HG03175 (cell line): ENCODE results near the gene COPZ2.
"Not testable (repeated sequence)": the region's sequence is repeated elsewhere in the genome, so short reads cannot be mapped to it uniquely, and the experiment has no call there.

Source experiments
- ATAC-seq: cut with Tn5 transposase; IDR thresholded peaks from one replicate; pipeline ENCODE4 v1.9.1; 2021; ENCODE audit warnings: mild to moderate bottlenecking, moderate library complexity; ENCODE audit not compliant: unreplicated experiment

Gene COPZ2

GRCh38 chr17:48031966-48032365 is 5.6 kb downstream of the COPZ2 start:
- ATAC-seq = no peak

DNA sequence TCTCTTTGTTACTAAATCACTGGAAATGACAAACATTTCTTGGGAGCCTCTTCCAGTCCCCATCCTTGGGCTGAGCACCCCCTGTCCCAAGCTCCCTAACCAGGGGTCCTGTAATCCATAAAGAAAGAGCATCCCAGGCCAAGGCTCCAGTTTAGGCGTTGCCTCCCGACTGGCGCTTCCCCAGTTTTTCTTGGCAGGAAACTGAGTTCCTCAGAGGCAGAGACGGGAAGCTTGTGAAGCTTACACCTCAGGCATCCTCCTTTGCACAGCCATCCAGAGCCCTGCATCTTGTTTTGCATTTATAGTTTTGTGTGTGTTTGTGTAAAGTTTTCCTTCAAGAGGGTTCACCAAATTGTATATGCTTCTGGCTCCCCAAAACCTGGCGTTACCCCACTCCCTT is 7.1 kb downstream of the COPZ2 start:
- ATAC-seq = no peak

- no peak for ATAC-seq
Measured at GRCh38 chr17:48028736-48029135, 8.9 kb downstream of the COPZ2 start.

DNA sequence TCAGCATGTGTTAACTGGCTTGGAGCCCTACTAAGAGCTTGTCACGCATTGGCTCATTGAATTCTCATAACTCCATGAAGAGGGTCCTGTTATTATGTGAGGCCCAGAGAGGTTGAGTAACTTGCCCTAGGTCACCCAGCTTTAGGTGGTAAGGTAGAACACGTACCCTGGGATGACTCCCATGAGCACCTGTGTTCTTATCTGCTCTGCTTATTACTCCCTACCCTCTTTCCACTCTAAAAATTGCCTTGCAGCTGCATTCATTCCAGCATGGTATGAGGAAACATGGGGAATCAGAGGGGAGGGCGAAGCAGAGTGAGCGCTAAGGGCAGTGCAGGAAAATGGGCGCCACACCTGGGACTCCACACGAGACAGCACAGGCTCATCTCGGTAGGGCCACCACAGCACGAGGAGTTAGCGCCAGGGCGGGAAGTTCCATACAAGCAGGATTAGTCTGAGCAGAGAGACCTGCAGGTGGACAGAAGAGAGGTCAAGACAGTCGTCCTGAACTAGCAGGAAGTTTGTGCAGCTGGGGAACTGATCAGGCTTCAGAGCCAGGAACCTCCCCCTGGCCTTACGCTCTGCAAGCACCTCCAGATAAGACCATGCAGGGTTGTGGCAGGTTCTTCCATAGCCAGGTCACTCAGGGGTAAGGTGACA is 10.1 kb downstream of the COPZ2 start:
- no peak for ATAC-seq

DNA sequence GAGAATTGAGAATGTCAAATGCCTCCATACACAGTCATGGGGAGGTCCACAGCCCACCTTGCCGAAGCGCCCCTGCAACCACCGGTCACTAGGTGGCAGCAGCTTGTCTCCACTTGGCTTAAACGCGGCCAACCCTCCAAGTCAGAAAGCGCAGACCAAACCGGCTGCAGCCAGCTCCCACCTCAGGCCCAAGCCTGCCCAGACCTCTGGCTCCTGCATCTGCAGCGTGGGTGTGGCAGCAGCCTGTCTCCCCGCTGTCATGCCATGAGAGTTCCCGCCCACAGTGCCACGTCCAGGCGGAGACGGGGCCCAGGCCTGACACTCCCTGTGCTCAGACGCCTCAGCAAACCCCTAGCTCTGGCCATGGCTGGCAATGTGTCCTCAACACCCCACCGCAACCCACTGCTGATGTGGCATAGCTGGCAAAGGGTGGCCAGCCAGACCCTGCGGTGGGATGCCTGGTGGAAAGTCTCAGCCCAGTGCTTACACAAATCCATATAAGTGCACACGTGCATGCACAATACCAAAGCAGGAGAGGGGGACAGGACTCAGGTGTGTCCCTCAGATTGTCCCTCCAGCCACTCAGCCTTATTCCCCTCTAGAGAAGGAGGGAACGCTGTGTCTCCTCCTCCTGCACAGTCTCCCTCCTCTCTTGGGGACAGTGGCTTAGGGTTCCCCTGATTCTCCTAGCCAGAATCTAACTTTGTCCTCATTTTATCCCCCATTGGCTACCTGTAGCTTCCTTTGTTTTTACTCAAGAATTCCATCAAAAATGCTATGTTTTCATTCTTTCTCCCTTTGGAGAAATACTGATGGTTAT is 10.9 kb downstream of the COPZ2 start:
- ATAC-seq = peak; percentile 30

DNA sequence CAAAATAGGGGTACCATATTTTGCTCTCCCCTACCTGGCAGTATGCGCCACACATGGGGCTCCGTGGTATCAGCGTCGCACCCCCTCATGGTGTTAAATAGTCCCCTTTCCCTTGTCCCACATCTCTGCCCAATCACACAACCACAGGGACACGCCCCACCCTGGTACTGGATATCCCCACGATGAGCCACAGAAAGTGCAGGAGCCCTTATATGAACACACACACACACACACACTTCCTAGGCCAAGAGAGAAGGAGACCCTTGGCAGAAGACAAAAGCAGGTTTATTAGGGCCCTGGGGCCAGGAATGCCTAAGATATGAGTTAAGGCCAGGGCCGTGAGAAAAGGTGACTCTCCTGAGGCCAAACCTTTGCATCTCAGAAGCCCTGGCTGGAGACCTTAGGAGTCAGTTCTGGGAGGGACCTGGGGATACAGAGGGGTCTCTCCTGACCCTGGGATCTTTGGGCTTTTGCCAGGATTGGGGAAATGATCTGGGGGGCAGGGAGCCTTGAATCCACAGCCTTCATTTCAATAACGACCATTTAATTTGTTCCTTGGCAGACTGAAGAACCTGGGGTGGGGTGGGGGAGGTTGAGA is 11.6 kb downstream of the COPZ2 start:
- ATAC-seq = no peak

GRCh38 chr17:48025040-48025903 is 12.3 kb downstream of the COPZ2 start:
- ATAC-seq = peak; percentile 82

- ATAC-seq = no peak
Measured at GRCh38 chr17:48024149-48025039, 13.2 kb downstream of the COPZ2 start.

DNA sequence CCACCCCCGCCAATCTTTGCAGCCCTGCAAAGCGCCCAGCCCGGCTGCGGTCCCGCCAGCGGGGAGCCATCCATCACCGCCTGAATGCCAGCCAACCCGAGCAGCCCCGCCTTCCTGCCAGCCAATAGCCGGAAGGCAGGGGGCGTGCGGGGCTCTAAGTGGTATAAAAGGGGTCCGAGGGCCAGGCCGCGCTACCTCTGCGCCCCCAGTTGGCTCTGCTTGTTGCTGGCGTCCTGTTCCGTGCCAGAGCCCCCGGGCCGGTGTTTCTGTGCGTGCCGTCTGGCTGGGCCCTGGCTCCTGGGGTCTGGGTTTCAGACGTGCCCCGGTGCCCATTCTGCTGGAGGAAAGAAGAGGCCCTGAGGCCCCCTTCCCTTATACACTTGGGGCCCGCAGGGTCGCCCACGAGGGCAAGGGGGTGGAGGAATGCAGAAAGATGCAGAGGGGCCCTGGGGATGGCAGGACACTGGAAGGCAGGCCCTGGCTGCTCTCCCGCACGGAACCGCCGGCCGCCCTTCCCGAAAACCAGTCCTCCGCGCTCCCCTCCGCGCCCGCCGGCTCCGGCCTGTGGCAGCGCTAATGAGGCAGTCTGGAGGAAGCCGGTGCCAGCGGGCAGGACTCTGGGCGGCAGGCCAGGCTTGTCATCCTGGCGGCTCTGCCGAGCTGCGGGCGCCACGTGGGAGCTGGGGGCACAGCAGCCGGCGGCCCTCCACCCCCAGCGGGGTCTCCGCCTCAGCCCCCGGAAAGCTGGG is 14.0 kb downstream of the COPZ2 start:
- no peak for ATAC-seq

- ATAC-seq = no peak
Measured at GRCh38 chr17:48022901-48023300, 14.7 kb downstream of the COPZ2 start.

GRCh38 chr17:48021934-48022333 is 15.7 kb downstream of the COPZ2 start:
- ATAC-seq = no peak

DNA sequence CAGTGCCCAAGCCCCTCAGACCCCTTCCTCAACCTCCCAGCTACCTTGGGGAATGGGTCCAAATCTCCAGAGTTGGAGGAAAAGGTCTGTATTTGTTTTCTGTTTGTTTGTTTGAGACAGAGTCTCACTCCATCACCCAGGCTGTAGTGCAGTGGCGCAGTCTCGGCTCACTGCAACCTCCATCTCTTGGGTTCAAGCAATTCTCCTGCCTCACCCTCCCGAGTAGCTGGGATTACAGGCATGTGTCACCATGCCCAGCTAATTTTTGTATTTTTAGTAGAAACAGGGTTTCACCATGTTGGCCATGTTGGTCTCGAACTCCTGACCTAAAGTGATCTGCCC is 19.8 kb downstream of the COPZ2 start:
- not testable (repeated sequence) for ATAC-seq

DNA sequence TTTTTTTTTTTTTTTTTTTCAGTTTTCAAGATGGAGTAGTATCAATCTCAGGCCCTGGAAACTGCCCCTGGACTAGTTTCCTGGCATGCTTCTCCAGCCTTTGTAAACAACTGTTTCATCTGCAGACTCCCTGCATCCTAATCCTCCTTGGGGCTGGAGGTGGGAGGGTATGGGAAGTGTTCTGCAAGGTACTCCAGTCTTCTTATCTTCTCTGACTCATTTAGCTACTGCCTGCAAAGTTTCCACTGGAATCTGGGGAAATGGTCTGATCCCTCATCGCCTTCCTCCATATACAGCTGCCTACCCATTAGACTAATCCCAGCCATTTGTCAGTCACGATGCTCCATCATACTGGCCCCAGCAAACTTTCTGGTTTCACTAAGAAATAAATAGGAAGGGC is 21.5 kb downstream of the COPZ2 start:
- no peak for ATAC-seq

- ATAC-seq = no peak
Measured at GRCh38 chr17:48014595-48015111, 22.9 kb downstream of the COPZ2 start.

- no peak for ATAC-seq
Measured at GRCh38 chr17:48013876-48014594, 23.6 kb downstream of the COPZ2 start.

- ATAC-seq = no peak
Measured at GRCh38 chr17:48012654-48013053, 24.9 kb downstream of the COPZ2 start.

GRCh38 chr17:48012151-48012520 is 25.5 kb downstream of the COPZ2 start:
- no peak for ATAC-seq

- no peak for ATAC-seq
Measured at GRCh38 chr17:48011405-48012150, 26.0 kb downstream of the COPZ2 start.
